HG02943 (cell line): ENCODE data around the gene AKR1C1.
"Not testable (repeated sequence)": the region's sequence is repeated elsewhere in the genome, so short reads cannot be mapped to it uniquely, and the experiment has no call there.

Experiments used
- ATAC-seq: cut with Tn5 transposase; IDR thresholded peaks from one replicate; pipeline ENCODE4 v1.9.1; 2021; ENCODE audit warnings: mild to moderate bottlenecking, low read depth, moderate library complexity; ENCODE audit not compliant: unreplicated experiment

AKR1C1 gene

DNA sequence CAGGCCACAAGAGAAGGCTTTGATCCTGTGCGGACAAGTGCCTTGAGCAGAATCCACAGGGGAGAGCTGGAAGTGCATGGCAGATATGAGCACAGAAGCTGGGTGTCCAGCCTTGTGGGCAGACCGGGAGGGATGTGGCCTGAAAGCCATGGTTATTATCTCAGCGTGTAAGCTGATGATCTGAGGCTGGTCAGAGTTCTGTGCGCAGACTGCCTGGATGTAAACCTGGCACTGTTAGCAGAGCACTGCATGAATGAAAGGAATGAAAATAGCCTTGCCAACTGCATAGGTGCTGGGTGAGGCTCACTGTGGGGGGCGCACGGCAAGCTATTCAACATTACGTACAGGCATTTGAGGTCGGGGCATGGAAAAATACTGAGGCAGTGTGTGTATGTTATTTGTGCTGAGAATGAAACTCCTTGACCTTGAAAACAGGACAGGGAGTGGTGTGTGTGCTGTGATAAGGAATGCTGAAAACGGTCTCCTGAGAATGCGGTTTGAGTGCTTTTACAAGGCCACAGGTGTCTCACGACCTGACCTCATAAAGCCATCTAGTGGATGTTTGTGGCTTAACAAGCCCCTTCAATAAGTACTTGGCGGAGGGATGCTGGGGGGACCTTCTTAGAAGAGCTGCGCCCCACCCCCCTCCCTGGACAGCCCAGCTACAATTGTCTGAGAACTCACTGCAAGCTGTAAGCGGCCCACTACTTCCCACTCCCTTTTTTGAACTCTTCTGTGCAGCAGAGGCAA lies 18.7 kb downstream of the AKR1C1 start:
- ATAC-seq: no peak

DNA sequence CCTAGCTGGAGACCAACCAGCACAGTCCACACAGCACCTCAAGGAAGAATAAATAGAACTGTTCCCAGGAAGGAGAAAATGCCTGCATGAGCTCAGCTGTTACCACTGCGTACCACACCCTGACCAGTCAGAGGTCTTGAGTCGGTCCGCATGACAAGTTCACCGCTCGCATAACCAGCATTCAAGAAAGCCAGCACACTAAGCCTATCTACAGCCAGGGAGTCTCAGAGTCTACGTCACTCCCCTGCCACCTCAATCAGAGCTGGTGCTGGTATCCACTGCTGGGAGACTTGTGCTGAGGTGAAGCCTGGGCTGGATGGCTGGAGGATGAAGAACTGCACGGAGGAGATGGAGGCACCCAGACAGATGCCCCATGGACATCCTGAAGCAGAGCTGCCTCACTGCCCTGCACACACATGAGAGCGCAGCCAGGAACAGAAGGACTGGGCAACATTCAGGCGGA lies 19.6 kb downstream of the AKR1C1 start:
- ATAC-seq: no peak

DNA sequence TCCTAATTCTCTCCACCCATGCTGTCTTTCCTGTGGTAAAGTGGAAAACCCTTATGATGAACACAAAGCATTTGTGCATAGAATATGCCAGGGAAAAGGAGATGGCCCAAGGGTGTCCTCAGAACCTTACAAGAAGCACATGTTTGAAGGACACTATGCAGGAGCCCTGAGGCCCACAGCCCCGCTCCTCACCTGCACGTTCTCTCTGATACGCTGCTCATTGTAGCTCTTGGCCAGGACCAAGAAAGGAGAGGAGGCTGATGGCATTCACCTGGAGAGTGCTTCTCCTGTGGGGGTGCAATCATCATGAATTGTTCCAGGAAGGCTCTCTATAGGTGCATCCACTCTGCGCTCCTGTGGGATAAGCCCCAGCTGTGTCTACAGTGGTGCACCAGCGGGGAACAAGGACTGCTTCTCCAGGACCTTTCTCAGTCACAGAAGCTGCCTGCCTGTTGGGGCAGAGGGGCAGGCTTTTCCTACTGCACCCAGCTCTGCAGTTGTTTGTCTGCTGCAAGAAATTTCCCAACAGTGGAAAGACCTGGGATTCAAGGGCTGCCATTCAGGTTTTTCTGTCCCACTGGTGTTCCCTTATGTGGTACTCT lies 20.5 kb downstream of the AKR1C1 start:
- ATAC-seq: no peak

DNA sequence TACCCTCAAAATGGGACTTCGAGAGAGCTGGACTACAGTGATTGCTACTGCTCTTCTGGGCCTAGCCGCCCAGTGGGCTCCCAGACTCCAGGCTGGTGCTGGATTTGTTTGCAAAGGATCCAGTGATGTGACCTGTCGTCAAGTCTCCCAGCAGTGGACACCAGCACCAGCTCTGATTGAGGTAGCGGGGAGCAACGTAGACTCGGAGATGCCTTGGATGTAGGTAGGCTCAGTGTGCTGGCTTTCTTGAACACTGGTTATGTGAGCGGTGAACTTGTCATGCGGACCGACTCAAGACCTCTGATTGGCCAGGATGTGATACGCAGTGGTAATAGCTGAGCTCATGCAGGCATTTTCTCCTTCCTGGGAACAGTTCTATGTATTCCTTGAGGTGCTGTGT lies 21.0 kb downstream of the AKR1C1 start:
- ATAC-seq: no peak

DNA sequence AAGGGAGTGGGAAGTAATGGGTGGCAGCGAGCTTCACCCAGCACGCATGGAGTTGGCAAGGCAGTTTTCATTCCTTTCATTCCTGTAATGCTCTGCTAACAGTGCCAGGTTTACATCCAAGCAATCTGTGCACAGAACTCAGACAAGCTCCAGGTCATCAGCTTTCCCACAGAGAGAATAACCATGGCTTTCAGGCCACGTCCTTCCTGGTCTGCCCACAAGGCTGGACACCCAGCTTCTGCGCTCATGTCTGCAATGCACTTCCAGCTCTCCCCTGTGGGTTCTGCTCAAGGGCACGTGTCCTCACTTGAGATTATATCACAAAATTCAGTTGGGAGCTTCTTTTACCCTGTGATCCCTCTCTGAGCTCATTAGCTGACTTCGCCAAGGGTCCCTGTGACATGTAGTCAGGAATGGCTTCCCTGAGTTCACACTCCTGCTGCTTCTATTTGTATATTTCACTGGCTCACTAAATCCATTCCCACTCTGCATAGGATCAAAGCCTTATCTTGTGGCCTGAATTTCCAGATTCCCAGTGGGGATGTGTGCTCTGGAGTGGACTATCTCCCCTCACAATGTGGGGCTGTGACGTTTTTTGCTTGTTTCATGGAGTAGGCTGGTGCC lies 21.9 kb downstream of the AKR1C1 start:
- no peak for ATAC-seq

DNA sequence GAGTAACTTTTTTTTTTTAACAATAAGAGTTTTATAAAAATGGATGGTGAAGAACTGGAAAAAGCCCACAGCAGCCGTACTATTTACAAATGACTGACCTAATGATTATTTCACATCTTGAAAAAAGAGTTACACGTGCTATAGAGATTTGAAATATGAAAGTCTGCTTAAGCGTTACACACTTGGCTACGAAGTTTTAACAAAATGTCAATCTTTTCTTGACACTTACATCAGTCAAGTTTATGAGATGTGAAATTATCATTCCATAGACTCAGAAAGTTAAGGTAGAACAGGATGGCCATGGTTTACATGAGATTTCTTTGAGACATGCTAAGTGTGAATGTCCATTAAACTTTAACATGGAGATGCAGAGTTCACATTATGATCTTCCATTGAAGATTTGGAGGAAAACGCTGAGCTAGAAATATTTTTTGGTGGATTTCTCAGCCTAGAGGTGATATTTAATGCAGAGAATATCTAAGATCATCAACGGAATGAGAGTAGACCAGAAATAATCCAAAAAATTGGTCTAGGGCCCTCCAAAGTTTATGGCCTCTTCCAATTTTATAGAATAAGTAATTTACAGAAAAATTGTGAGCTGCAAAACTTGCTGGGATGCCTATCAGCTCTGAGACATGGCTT lies 24.9 kb downstream of the AKR1C1 start:
- ATAC-seq: not testable (repeated sequence)

DNA sequence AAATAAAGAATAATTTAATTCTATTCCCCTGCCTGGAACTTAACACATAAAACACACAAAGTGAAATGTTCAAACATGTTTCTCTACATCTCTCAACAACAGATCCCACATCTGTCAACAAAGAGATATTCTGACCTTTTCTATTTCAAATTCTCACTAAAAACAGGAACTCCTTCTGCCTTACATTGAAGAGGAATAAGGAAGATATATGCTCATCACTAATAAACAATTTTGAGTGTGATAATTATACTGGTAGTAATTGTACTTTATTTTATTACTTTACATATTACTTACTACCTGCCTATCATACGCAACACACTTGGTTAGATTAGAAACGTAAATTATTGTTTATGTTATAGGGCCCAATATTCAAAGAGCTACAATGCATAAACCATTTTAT lies 27.0 kb downstream of the AKR1C1 start:
- ATAC-seq: no peak

DNA sequence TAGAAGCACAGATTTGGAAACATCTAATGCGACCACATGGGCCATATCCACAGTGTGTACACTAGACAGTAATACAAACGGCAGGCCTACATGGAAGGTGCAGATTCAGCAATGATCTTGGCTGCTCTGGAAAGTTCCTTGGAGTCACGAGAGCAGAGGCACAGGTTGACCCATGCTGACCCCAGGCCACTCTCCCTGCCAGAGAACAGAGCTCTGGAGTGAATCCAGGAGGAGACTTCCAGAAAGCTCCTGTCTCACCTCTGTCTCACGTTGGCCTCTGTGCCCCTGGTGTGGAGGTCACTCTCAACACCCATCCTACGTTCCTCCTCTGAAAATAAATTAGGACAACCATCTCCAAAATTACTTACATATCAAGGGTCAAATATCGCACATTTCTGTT lies 28.2 kb downstream of the AKR1C1 start:
- not testable (repeated sequence) for ATAC-seq

DNA sequence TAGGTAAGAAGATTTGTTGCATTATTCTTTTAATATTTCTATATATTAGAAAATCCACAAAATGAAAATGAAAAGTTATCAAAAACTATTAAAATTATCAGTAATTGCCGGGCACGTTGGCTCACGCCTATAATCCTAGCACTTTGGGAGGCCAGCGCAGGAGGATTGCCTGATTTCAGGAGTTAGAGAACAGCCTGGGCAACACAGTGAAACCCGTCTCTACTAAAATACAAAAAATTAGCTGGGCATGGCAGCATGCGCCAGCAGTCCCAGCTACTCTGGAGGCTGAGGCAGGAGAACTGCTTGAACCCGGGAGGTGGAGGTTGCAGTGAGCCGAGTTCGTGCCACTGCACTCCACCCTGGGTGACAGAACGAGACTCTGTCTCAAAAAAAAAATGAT lies 29.3 kb downstream of the AKR1C1 start:
- ATAC-seq: not testable (repeated sequence)

DNA sequence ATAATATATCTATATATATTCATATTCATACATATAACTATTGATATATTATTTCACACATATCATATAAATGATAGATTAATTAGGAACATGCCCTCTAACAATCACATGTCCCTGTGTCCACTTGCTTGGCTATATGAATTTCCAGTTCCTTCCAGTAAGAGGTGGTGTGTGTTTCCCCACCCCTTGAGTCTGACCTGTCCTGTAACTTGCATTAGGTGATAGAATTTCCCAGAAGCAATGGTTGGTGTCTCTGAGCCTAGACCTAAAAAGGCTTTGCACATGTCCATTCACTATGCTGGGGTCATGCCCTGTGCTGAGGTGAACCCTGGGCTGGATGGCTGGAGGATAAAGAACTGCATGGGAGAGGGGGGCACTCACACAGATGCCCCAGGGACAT lies 31.0 kb downstream of the AKR1C1 start:
- ATAC-seq: not testable (repeated sequence)

DNA sequence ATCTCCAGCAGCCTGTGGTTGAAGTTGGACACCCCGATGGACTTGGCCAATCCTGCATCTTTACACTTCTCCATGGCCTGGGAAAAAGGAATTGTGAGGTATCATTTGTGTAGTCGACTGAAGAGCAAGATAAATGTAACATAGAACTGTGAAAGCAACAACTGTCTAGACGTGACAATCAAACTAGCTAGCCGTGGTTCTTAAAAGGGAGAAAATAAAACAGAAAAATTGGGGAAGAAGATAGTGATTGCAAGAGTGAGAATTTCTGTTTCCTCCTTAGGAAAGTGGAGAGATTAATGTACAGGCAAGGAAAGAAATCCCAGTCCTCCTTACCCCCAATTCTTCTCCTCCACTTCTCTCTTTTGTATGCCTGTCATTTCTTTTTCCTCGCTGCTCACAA lies 35.5 kb downstream of the AKR1C1 start:
- ATAC-seq: no peak

DNA sequence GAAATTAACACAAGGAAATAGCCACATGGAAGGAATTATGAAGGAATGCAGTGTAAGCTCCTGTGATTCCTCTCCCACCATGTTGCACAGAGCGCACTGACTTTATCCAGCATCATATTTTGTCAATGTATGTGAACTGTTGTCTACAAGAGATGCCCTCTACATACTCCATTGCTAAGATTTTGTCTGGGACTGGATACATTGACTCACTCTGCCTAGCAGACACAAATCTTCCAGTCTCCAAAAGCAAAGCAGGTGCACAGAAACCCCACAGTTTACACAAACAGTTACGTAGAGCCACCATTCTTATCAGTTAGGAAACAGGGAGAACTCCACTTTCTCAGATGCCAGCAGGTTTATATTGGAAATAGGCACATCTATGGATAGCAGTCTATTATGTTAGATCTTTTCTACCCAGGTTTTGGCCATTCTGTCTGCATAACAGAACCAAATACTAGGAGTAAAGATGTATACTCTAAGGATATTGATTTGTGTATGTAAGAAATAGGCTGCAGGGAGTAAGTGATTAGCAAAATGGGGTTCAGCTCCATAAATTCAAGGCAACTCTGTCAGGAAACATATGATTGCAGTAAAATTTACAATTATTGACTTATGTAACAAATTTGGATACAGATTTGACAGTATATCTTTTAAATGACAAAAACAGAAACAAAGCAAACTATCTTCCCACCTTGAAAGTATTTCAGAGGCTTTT lies 39.0 kb downstream of the AKR1C1 start:
- no peak for ATAC-seq

DNA sequence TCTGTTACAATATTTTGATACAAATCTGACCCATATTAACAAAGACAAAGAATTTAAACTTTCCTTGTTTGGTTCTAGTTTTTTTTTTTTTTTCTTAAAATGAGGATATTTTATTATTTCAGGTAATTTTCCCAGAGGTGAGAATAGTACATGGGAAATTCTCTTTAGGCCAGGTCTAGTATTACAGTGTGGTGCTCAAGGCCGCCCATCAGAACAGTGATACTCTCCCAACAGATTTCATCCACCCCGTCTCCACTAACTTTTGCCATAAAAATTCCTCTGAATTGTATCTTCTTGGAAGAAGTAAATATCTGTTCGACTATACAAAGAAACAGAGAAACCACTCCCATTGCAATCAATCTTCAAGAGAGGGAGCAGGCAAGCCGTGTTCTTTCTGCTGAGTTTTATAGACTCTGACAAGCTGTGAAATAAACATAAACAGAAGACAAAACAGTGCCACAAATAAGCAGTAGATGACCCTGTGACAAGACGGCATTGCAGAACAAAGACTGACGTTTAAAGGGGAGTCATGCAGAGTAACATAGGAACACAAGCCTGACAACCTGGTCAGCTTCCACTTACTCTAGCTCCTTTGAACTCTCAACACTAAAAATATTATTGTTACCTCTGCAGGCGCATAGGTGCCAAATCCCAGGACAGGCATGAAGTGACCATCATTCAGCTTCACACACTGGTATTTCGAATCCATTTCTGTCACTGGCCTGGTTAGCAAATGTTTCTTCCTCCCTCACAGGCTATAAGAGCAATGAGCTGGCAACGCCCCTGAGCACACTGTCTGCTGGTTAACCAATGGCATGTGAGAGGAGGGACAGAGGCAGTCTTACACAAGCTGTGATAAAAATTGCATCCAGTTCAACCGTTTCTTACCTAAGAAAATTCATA lies 40.2 kb downstream of the AKR1C1 start, which contains the start of gene AKR1C2:
Gene AKR1C2, minus strand, starts transcription at position 731 of the 903 bp plus-strand sequence. Its CDS starts 22 bp downstream, at position 709.
- not testable (repeated sequence) for ATAC-seq

DNA sequence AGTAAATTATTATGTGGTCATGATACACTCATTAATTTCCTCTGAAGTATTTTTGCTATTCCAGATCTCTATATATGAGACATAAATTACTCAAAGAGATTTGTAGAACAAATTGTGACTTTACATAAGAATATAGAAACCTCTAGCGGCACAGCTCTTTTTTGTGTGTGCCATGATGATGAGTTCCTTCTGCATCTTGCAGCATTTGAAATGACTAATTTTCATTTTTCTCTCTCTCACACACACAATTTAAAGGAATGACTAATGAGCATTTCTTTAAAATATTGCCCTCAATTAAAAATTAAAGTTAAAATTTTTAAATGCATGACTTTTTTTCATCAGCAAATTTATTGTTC lies 40.8 kb downstream of the AKR1C1 start:
- ATAC-seq: not testable (repeated sequence)

DNA sequence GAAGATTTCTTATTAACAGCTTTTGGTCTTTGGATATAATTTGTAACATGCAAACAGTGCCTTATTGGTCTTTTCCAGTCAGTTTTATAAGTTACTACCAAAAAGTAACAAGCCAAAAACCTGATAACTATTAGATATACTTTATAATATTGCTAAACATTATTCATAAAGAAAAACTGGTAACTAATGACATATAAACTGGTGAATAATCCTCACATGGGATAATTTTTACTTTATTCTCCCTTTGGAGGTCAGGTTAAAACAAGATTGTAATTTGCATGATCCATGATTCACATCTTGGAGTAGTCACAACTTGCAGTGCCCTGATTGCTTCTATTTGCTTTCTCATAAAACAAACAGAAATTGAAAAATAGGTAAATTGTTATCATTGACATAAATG lies 41.3 kb downstream of the AKR1C1 start:
- not testable (repeated sequence) for ATAC-seq

DNA sequence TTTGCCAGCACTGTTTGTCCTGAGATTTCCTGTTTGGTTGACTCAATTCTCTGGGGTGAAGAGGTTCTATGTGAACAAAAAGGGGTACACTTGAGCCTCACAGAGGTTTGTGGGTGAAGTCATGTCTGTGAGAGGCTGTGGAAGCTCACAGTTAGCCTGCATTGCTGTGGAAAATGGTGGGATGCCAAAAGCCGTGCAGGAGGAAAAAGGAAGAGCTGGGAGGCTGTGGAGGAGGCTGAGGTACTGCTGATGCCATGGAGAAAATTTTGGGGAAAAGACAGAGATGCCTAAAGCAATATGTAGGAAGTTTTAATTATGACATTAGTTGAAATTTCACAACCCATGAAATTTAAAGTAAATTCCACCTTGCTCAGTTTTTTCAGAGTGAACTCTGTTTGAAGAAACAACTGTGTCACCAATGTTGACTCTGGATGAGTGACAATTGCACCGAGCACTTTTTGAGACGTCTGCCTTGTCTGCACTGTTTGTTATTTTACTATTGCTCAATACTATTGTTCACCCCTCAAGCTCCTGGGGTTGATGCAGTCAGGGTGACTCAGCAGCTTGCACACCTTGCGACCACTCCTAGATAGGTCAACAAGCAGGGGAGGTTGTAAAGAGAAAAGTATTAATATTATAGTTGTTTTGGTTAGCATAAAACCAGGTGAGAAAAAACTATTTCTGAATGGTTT lies 45.8 kb downstream of the AKR1C1 start:
- not testable (repeated sequence) for ATAC-seq

DNA sequence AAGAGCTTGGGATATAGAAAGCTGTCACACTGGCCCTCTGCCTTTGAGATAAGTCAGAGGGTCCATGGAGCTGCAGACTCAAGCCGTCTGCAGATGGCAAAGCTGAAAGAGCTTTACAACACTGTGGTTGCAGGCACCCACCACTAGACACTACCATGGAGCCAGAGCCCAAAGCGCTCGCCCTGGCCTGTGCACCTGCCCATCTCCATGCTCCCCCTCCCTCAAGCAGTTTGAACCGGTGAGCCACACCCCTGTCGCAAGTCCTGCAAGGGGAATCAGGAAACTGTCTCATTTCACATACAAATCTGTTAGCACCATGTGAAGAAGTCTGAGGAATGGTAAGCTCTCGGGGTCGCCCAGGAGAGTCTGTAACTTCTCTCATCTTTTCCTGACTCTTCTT lies 46.8 kb downstream of the AKR1C1 start:
- ATAC-seq: not testable (repeated sequence)

DNA sequence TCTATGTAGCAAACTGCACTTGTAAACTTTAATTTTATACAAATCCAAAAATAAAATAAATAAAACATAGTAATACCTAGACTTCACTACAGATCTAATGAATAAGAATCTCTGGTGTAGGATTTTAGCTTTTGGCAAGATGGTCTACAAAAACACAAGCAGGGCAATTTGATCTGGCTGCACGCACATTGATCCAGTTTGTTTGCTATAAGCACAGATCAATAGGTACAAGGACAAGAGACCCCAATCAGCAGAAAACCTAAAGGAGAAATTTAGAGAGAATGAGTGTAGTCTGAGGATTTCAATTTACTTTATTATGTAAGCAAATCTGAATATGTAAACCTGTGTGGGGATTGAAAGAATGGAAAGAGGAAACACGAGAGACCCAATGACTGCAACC lies 48.2 kb downstream of the AKR1C1 start:
- not testable (repeated sequence) for ATAC-seq

DNA sequence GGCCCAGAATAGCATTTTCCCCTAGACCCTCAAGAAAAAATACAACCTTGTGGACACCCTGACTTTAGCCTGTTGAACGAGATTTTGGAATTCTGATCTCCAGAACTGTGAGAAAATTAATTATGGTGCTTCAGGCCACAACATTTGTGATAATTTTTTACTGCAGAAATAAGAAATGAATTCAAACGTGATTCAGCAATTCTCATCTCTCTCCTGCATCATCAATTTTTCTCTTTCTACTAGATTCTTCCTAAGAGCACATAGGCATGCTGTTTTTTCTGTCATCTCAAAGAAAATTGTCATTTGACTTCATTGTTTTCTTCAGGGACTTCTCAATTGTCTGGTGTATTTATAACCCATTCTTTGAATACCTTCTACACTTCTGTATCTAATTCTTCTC lies 49.4 kb downstream of the AKR1C1 start:
- ATAC-seq: no peak
